Activated effector memory CD4-positive, alpha-beta T cell treated with anti-CD3 and anti-CD28 coated beads, Interleukin-2, amount 50 U/mL, for 16 hours (primary cell): ENCODE results near the gene LSR.
A peak's percentile ranks its signal among the peaks of the same experiment; 100 is the strongest.

Source experiments
- DNase-seq: peaks from one replicate; pipeline ENCODE4 v3.0.0-alpha.2; 2020

Gene LSR

DNA sequence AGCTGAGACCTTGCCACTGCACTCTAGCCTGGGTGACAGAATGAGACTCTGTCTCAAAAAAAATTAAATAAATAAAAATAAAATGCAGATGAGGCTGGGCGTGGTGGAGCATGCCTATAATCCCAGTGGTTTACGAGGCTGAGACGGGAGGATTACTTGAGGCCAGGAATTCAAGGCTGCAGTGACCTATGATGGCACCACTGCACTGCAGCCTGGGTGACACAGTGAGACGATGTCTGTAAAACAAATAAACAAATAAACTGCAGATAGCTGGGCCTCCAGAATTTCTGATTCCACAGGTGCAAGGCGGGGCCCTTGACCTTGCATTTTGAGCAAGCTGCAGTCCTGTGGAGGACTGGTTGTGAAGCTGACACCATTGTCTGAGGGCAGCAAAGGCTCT lies 40.1 kb downstream of the LSR start:
- no peak for DNase-seq

DNA sequence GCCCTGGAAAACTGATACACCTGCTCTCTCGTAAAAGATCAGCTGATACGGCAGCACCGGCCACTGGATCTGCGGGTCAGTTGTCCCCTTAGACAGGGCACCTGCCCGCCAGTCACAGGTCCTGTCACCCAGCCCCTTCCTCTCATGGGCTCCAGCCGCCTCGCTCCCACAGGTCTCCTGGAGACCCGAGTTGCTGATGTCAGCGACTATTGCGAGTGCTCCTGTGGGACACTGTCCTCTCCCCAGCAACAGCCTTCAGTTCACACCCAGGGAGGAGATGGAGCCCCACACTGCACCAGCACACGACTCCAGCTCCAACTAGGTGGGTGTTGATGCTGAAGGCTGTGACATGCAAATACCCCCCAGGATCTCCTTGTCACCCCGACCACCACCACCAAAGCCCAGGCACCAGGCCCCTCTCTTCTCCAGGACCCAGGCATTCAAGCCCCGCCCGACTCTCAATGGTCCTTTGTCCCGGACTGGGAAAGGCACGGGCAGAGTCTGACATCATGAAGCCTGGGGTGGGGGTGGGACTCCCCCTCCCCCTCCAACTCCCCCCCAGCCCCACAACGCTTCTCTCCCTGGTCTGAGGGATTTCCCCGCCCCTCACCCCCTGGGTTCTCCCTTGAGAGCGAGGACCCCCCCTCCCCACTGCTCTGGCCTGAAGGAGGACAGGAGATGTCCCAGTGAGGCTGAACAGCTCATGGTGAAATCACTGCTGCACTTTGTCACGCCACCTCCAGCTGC lies 41.8 kb downstream of the LSR start:
- DNase-seq, result no peak

DNA sequence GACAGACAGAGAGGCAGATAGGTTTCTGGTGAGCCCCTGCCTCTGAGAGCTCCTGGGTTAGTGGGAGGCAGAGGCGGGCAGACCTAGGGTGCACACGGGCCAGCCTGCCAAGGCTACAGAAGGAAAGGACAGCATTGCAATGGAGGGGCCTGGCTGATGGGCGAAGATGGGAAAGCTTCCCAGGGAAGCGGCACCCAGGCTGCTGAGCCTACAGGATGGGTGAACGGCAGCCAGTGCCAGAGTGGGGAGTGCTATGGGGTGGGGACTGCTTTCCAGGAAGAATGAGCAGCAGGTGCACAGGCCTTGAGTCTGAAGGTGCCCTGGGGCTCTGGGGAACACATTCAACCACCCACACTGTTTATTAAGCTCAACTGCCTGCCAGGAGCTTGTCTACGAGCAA lies 42.5 kb downstream of the LSR start:
- DNase-seq, result no peak

DNA sequence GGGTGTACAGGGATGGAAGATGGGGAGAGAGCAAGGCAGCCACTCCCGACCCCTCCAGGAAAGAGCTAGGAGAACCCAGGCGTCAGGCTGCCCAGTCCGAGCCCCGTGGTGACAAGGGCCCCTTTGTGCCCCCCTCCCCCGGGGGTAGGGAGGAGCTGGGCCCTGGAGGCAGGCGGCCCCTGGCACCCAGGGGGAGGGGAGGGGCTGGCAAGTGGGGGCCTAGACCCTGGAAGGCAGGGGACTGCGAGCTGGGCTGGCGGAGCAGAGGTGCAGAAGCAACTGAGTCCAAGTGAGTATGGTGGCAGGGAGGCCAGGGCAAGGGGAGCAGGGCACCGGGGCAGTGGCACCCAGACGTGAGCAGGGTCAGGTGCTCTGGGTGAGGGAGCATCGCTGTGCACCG lies 43.1 kb downstream of the LSR start, which contains the start of gene MAG:
TSS of gene MAG (plus strand) at position 246 of the 400 bp plus-strand sequence. CDS start 3,248 bp downstream, outside the sequence.
- no peak for DNase-seq

DNA sequence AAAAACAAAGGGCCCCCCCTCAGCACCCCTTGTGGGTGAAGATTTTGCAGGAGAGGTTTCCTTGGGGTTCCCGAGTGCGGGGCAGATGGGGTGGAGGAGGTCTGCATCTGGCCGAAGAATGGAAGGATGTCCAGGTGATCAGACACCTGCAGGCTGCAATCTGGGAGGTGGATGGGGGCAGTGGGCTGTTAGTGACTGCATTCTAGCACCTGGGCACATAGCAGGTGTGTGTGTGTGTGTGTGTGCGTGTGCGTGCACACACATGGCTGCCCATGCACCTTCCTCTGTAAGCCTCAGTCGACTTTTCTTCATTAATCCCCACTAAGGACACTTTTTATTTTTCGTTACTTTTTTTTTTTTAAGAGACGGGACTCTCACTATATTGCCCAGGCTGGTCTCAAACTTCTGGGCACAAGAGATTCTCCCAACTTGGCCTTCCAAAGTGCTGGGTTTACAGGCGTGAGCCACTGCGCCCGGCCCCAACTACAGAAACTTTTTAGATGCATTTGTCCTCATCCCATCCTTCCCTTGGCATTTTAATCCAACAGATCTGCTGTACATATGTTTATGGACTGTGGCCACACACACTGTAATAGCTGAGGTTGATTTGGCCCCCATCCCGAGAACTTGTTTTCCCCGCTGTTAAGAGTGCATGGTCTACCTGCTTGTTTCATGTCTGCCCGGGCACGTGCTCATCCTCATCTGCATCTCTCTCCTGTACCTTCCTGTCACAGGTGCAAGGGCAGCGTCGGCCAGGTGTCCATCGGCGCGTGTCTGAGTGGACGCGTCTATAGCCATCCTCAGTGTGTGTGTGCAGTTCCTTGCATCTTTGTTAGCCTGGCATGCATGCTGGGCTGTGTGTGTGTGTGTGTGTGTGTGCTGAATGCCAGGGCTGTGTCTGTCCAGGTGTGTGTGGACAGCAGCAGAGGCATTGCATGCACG lies 43.9 kb downstream of the LSR start:
- no peak for DNase-seq

DNA sequence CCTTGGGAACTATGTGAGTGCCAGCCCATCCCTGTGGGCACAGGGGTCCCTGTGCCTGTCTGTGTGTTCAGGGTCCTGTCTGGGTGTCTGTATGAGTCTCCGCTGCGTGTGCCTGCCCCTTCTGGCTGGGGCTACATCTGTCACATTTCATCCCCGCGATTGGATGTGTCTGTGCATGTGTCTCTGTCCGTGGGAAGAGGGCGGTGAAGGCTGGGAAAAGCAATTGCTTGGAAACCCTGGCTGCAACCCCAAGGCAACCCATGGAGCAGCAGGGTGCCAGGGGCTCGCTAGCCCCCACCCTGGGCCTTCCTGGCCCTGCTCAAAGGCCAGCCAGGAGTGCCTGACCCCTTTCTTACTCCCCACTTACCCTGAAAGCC lies 44.5 kb downstream of the LSR start:
- no peak for DNase-seq

DNA sequence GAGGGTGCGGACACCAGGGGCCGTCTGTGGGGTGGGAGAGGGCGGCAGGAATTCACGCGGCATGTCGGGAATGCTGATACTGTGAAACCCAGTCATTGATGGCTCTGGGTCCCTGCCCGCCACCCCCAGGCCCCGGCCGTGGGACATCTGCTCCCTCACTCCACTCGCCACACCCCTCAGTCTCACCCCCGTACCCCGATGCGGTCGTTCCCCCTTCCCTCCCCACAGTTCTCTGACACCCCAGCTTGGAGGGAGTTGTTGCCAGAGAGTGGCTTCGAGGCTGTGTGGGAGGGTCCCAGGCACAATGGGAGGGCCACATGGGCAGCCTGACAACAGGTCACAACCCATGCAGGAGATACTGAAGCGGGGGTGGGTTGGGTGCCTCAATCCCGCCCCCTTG lies 45.0 kb downstream of the LSR start:
- no peak for DNase-seq

DNA sequence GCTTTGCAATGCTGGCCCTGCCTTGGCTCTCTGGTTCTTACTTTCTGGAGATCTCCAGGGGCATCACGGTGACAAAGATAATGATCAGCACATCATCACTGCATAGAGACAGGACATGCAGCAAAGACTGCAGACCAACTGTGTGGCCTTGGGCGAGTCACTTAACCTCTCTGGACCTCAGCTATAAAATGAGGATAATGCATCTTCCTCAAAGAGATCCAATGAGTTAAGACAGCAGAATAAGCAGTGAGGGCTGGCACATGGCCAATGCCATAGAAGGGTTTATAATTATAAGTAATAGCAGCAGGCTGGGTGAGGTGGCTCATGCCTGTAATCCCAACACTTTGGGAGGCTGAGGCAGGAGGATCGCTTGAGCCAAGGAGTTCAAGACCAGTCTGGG lies 45.5 kb downstream of the LSR start:
- DNase-seq, result no peak

DNA sequence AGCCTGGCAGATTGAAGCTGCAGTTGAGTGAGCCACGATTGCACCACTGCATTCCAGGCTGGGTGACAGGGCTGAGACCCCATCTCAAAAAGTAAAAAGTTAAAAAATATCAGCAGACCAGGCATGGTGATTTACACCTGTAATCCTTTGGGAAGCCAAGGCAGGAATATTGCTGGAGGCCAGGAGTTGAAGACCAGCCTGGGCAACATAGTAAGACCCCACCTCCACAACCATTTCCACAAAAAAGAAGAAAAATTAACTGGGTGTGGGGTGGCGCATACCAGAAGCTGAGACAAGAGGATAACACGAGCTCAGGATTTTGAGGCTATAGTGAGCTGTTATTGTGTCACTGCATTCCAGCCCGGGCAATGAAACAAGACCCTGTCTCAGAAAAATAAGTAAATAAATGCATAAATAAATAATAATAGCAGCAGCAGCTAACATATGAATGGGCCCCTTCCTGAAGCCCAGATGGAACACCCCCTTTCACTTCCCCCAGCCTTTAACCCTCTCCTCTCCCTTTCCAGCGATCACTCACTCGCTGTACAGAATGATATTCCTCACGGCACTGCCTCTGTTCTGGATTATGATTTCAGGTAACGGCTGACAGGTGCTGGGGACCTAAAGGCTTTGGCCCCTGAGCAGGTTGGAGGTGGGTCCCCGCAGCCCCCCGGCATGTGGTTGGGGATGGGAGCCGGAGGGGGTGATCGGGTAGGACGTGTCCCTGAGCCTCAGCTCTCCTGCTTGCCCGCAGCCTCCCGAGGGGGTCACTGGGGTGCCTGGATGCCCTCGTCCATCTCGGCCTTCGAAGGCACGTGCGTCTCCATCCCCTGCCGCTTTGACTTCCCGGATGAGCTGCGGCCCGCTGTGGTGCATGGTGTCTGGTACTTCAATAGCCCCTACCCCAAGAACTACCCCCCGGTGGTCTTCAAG lies 46.3 kb downstream of the LSR start:
- DNase-seq, result no peak

DNA sequence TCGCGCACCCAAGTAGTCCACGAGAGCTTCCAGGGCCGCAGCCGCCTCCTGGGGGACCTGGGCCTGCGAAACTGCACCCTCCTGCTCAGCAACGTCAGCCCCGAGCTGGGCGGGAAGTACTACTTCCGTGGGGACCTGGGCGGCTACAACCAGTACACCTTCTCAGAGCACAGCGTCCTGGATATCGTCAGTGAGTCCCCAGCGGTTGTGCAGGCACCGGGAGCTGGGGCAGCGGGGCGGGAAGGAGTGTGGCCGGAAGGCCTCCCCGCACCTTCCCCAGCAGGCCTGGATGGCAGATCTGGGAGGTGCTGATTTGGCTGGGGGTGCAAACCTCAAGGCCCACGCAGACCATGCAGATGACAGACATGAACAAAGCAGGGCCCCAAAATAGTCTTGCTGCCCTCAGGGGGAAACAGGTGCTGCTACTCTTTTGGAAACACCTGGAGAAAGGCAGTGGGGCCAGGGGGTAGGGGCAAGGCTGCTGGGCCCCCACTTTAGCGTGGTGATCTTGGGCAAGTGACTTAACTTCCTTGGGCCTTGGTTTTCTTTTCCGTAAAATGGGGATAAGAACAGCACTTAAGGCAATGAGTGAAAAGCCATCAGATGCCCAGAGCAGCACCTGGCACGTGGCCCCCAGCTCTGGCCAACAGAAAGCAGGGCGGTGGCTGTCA lies 47.1 kb downstream of the LSR start:
- DNase-seq, result peak; percentile 70

DNA sequence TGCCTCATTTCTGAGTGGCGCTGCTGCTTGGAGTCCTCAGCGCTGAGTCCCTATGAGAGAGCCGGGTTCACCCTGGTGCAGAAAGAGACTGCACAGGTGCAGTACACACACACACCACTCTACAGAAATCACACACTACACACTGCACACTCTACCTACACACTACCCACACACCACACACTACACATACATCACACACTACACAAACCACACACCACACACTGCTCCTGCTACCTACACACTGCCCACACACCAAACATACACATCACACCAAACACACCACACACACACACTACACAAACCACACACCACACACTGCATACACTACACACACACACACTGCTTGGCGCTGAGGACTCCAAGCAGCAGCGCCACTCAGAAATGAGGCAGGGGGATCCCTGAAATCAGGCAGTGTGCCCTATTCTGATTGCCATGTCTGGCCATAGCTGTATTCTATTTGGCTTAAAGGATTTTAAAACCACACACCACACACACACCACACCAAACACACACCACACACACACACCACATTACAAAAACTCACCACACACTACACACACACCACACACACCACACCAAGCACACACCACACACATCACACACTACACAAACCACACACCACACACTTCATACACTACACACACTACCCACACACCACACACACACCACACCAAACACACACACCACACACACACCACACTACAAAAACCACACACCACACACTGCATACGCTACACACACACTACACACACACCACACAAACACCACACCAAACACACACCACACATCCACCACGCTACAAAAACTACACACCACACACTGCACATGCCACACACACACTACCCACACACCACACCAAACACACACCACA lies 48.1 kb downstream of the LSR start:
- DNase-seq, result no peak

DNA sequence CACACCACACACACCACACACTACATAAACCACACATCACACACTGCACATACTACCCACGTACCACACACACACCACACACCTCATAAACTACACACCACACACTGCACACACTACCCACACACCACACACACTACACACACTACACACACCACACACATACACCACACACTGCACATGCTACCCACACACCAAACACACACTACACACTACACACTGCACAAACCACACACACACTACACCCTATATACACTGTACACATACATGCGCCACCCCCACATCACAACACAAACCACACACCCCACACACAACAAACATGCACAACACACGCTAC lies 48.7 kb downstream of the LSR start:
- no peak for DNase-seq

DNA sequence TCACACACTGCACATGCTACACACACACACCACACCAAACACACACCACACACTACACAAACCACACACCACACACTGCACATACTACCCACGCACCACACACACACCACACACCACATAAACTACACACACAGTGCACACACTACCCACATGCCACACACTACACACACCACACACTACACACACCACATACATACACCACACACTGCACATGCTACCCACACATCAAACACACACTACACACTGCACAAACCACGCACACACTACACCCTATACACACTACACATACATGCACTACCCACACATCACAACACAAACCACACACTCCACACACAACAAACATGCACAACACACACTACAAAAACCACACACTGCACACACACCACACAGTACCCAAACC lies 49.1 kb downstream of the LSR start:
- no peak for DNase-seq

DNA sequence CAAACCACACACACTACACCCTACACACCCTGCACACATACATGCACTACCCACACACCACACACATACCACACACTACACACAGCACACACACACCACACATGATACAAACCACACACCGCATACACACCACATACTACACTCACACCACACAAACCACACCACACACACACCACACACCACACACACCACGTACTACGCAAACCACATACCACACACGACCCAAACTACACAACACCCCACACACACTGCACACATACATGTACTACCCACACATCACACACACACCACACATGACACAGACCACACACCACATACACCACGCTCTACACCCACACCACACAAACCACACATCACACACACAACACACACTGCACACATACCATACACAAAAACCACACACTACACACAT lies 49.8 kb downstream of the LSR start:
- no peak for DNase-seq

DNA sequence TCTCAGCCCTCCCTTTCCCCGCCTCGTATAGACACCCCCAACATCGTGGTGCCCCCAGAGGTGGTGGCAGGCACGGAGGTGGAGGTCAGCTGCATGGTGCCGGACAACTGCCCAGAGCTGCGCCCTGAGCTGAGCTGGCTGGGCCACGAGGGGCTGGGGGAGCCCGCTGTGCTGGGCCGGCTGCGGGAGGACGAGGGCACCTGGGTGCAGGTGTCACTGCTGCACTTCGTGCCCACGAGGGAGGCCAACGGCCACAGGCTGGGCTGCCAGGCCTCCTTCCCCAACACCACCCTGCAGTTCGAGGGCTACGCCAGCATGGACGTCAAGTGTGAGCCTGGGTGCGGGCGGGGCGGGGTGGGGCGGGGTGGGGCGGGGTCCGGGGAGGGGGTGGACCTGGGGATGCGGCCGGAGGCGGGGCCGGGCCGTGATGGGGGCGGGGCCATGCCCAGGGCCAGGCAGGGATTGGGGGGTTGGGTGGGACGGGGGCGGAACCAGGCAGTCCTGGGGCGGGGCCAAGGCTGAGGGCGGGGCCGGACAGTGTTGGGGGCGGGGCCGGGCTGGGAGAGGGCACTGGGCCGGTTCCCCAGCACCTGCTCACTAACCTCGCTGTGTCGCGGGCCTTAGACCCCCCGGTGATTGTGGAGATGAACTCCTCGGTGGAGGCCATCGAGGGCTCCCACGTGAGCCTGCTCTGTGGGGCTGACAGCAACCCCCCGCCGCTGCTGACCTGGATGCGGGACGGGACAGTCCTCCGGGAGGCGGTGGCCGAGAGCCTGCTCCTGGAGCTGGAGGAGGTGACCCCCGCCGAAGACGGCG lies 50.9 kb downstream of the LSR start:
- DNase-seq, result no peak

DNA sequence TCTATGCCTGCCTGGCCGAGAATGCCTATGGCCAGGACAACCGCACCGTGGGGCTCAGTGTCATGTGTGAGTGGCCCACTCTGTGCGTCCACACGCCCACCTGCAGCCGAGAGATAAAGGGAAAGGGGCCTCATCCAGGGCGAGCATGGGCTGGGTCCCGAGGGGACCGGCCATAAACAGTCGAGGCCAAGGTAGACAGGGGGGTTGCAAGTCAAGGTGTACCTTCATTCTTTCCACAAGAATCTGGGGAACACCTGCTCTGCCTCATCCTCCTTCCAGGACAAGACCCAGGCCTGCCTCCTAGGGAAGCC lies 51.5 kb downstream of the LSR start:
- no peak for DNase-seq

DNA sequence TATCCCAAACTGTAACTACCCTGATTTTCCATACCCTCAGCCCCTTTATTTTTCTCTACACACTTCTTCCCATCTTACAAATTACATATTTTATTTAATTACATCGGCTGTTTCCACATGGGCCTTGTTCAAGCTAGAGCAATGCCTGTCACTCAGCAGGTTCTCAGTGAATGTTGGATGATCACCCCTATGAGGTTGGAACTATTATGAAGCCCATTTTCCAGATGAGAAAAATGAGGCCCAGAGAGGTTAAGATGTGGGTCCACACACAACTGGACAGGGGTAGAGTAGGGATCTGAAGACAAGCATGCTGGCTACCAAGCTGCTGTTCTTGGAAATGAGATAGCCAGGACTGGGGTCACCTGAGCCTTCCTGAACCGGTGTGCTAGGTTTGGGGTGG lies 53.2 kb downstream of the LSR start:
- DNase-seq, result no peak

DNA sequence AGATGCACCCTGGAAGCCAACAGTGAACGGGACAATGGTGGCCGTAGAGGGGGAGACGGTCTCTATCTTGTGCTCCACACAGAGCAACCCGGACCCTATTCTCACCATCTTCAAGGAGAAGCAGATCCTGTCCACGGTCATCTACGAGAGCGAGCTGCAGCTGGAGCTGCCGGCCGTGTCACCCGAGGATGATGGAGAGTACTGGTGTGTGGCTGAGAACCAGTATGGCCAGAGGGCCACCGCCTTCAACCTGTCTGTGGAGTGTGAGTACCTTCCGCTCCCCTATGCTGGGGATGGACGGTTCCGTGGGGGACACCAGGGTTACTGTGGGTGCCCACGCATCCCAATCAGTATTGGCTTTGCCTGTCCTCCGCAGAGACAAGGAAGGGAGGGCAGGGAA lies 53.6 kb downstream of the LSR start:
- DNase-seq, result no peak

DNA sequence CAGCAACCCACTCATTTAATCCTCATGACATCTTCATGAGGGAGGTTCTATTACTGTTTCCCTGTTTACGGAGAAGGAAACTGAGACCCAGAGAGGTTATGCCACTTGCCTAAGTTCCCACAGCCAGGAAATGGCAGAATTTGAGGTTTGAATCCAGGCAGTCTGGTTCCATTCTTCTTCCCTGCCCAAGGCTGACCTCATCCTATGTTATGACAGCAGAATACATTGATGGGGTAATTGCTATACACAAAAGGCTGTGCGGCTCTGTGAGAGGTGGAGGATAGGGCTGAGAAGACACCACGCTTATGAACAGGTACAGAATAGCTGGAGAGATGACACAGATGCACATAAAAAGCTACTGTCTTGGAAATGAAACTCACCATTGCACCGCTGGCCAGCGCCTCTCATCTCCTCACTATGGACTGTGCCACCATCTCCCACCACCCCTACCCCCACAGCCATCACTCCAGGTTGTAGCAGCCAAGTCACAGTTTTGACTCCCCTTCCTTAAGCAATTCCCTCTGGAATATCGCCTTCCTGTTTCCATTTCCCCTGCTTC lies 54.6 kb downstream of the LSR start:
- no peak for DNase-seq

DNA sequence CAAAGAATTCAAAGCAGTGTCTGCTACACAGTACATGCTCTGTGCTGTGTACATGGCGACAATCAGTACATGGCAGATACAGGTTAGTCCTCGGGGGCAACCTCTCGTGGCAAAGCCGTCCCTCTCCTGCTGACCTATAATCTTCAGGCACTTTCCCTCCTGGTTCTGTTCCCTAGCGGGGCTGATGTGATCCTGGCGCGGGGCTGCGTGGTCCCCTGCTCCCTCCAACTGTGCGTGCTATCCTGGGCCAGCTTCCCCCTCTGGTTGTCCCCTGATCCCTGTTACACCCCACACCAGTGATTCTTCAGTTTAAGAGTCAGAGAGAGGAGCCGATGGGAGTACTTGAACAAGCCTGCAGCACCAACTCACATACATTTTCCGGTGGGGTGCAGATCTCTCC lies 55.2 kb downstream of the LSR start:
- no peak for DNase-seq

DNA sequence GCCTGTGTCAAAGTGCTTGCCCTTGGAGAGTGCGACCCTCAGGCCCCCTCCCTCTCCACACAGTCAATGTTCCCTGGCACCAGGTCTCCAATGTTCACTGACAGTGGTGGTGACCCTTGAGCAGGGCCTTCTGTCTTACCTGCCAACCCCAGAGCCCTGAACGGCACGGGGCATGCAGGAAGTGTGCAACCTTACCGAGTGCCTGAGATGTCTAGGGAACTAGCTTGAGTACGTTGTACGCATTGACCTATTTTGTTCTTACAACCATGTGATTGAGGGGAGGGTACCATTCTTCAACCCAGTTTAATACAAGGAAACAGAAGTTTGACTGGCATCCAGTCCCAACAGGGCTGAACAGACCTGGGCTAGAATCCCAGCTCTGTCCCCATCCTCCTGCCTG lies 56.4 kb downstream of the LSR start:
- no peak for DNase-seq
